Measurements from ENCODE around the gene CNTN5.

DNA sequence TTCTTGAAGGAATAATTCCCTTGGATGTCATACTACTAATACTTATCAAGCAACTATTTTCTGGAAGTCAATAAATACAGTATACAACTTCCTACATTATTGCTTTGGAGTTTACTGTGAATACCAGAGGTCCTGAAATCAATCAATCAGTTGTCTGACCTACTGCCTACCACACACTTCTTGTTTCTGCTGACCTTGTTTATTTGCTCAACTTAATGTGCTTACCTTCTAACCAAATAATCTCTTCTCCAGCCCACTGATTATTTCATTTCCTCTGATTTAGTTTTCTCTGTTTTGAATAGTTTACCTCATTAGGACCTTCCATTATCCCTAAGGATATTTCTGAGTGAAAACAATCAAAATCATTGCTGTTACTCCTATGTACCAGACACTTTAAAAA lies 1142.7 kb downstream of the CNTN5 start:
- TF ChIP-seq, protein P1, sequence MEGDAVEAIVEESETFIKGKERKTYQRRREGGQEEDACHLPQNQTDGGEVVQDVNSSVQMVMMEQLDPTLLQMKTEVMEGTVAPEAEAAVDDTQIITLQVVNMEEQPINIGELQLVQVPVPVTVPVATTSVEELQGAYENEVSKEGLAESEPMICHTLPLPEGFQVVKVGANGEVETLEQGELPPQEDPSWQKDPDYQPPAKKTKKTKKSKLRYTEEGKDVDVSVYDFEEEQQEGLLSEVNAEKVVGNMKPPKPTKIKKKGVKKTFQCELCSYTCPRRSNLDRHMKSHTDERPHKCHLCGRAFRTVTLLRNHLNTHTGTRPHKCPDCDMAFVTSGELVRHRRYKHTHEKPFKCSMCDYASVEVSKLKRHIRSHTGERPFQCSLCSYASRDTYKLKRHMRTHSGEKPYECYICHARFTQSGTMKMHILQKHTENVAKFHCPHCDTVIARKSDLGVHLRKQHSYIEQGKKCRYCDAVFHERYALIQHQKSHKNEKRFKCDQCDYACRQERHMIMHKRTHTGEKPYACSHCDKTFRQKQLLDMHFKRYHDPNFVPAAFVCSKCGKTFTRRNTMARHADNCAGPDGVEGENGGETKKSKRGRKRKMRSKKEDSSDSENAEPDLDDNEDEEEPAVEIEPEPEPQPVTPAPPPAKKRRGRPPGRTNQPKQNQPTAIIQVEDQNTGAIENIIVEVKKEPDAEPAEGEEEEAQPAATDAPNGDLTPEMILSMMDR (optimal IDR thresholded peaks at IDR 0.05 in 1 of 3, IDR thresholded peaks at IDR 0.05 in 1 of 3, conservative IDR thresholded peaks at IDR 0.05 in 1 of 3; ENCODE audit: extremely low read depth in 1 of 3, insufficient read depth in 2 of 3, low read length in 3 of 3) = no peak
- TF ChIP-seq EZH2 (IDR thresholded peaks at IDR 0.05; ENCODE audit: low read length) = no peak
